Fibroblast of pulmonary artery (primary cell): ENCODE measurements around the gene ITGA5.
A peak's percentile ranks its signal among the peaks of the same experiment; 100 is the strongest.

Source experiments
- DNase-seq: peaks from one replicate; pipeline ENCODE4 v3.0.0-alpha.2; 2010; ENCODE audit warnings: low read depth
- H3K4me3 ChIP-seq: replicated peaks from 2 replicates; pipeline ENCODE4 v1.5.1; 2011; ENCODE audit warnings: low read depth, mild to moderate bottlenecking, control low read depth, low read length, moderate library complexity
- TF ChIP-seq, protein P1 (sequence below): IDR thresholded peaks from 2 replicates; pipeline ENCODE4 v1.5.1; 2011; ENCODE audit warnings: mild to moderate bottlenecking, control low read depth, low read length, inconsistent platforms; ENCODE audit errors: missing control alignments

The ITGA5 gene

DNA sequence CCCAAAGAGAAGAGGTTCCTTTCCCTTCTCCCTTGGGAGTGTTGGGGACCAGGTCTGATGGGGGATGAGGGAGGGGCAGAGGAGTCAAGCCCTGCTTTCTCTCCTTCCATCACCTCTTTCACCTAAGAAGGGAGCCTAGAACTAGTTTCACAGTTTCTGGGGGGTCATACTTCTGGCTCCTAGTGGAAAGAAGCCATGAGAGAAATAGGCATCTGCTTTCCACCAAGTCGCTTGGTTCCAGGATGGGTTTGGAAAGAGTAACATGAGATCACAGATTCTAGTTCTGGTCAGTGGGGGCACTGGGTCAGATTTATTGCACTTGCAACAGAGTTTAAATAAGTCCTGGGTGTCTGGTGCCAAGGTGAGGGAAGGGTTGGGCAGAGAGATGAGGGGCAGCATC lies 24.1 kb downstream of the ITGA5 start:
- H3K4me3 ChIP-seq = no peak overlapping the region
- no peak for DNase-seq
- TF ChIP-seq, protein P1, sequence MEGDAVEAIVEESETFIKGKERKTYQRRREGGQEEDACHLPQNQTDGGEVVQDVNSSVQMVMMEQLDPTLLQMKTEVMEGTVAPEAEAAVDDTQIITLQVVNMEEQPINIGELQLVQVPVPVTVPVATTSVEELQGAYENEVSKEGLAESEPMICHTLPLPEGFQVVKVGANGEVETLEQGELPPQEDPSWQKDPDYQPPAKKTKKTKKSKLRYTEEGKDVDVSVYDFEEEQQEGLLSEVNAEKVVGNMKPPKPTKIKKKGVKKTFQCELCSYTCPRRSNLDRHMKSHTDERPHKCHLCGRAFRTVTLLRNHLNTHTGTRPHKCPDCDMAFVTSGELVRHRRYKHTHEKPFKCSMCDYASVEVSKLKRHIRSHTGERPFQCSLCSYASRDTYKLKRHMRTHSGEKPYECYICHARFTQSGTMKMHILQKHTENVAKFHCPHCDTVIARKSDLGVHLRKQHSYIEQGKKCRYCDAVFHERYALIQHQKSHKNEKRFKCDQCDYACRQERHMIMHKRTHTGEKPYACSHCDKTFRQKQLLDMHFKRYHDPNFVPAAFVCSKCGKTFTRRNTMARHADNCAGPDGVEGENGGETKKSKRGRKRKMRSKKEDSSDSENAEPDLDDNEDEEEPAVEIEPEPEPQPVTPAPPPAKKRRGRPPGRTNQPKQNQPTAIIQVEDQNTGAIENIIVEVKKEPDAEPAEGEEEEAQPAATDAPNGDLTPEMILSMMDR = no peak

DNA sequence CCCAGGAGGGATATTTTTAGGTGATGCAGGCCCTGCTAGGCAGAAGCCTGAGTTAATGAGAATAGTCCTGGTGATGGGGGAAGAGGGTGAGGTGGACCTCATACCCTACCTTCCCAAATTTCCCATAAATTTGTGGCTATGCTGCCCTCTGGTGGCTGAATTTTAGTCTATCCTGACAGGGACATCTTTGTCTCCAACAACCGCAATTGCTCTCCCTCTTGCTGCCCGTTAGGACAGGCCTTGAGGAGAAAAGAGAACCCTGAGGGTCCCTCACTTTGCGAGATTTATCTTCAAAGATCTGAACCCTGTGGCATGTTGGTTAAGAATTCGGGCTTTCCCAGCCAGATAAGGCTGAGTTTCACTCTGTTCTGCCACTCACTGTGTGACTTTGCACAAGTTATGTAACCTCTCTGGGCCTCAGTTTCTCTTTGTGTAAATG lies 24.8 kb downstream of the ITGA5 start:
- TF ChIP-seq, protein P1 = peak; percentile 67
- H3K4me3 ChIP-seq = no peak overlapping the region
- peak; percentile 67 for DNase-seq

DNA sequence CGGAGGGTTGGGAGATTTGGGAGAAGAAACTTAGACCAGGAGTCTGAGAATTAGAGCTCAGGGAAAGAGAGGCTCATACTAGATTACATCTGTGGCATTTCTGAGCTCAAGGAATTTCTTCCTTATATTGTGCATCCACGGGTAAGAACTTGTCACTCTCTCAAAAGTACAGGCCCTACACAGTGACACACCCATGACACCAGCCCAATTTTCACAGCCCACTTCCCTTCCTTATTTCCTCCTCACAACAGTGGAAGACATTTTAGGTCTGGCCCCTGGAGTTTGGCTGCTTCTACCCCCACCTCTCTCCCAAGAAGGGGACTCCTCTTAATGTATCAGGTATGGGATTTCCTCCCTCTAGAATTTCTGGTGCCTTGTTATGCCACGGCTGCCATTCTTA lies 25.3 kb downstream of the ITGA5 start:
- H3K4me3 ChIP-seq = no peak overlapping the region
- DNase-seq = no peak
- TF ChIP-seq, protein P1 = no peak

DNA sequence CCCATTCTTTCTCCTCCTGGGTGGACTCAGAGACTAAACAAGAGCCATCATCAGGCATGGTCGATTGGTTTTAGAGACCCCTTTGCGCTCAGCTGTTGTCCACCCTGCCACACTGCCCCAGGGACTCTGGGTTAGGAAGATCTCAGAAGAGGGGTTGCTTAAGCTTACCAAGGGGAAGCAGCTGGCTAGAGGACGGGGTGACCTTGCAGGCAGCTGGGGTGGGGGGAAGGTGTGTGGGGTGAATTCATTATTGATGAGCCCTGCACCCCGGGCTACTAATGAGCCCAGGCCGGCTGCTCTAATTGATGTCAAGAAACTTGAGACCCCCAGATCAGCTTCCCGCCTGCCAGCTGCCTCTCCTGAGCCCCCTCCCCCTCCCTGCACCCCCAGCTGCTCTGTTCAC lies 25.9 kb downstream of the ITGA5 start:
- TF ChIP-seq, protein P1 = no peak
- H3K4me3 ChIP-seq = no peak overlapping the region
- DNase-seq = no peak

DNA sequence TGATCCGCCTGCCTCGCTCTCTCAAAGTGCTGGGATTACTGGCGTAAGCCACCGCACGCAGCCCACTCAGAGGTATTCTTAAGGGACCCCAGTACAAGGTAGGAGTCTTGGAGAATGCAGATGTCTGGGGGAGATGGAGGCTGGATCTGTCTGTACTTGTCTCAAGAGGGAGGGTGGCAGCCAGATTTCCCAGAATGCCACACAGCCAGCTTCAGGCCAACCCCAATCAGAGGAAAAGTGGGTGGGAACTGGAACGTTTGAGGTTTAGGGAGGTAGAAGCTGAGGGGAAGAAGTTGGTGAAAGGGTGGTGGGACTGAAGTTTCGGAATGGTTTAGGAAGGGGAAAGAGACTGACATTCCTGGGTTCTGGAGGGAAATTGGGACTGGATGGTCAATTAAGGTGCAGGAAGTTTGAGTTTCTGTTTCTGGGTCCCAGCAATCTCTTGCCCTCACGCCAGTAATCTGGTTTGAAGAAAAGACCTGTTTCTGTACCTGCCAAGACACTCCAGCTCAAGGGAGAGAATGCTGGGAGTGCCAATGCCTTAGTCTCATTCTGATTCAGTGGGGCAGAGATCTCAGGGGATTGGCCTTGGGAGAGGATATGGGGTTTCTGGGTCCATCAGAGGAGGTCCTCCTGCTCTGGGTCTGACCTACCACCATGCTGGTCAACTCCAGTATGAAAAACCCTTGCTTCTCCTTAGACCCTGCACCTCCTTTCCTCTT lies 26.4 kb downstream of the ITGA5 start:
- H3K4me3 ChIP-seq = no peak overlapping the region
- no peak for DNase-seq
- TF ChIP-seq, protein P1 = no peak

DNA sequence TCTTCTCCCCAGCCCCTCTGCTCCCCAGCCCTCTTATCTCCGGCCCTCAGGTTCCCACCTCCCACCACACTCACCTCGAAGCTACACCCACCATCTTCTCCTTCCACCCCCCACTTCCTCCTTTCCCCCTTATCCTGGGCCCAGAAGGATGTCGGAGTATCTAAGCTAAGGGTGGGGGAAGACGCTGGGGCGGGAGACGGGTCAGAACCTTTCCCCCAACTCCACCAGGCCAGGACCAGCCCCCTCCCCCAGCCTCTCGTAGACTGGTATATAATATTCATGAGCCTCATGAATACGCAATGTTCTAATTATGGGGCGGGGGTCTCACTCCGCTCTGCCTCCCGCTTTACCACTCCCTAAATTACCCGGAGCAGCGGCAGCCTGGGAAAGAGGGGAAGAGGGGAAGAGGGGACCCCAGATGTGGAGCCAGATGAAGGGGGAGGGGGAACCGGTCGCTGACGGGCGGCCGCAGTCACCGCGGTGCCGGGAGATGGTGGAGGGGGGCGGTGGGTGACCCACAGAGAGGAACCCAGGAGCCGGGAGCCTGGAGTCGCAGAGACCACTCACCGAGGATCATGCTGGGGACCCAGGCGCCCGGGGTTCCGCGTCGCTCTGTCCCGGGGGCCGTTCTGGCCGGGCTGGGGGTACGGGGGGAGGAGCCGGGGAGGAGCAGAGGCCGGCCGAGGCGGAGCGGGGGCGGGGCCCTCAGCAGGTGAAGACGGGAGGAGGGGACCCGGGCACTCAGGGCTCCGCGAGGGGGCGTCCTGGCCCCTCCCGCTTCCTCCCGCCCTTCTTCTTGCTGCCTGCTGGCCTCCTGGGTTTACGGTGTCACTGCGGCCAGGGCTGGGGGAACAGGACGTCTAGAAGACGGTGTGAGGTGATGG lies 28.2 kb downstream of the ITGA5 start:
- no peak for DNase-seq
- TF ChIP-seq, protein P1 = no peak
- H3K4me3 ChIP-seq = no peak overlapping the region
